Measurements from ENCODE around the gene ADAM23.

GRCh38 chr2:206543073-206543472, 99.7 kb downstream of the ADAM23 start:
- TF ChIP-seq CTCF (IDR thresholded peaks at IDR 0.05; ENCODE audit: insufficient read depth, low read length, poor library complexity, severe bottlenecking), result no peak
- TF ChIP-seq EZH2phosphoT487 (conservative IDR thresholded peaks at IDR 0.05; ENCODE audit: low read length), result no peak
